ENCODE data around the gene SLN. TPM values are rescaled to one million over a fixed set of nuclear protein-coding genes. Genes with fewer than 3 reads are reported as not detected.

The SLN gene
- total RNA-seq, 1 experiment from 2014 or later = not detected

DNA sequence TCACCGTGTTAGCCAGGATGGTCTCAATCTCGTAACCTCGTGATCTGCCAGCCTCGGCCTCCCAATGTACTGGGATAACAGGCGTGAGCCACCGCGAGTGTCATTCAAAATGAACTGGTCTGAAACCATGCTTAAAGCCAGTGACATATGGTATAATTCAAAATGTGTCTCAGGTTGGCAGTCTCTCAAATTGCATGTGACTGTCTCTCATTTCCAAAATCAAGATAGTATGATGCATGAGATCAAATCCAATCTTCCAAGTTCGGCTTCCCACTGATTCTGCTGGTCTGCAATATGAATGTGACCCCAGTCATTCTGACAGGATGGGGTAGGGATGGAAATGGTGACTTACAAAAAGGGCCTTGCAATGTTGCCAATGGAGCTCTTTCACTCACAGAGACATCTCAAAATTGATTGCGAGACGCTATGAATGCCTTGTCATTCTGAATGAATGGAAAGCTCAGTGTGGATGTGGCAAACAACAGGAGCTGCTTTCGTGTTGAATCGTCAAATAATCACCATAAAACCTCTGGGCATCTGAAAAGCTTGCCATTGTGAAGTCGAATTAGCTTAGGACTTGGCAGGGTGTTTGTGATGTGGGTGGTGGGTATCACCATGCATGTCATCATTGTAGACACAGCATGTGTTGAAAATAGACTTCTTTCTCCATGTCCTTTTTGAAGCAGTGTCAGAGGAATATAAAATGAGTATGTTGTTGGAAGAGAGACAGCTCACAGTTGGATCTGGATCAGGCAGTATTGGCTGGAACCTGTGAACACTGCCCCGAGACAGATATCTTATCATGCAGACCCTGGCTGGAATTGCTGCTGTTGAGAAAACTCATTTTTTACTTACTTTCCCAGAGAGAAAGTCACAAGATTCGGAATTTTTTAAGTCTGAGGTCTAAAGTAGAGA lies 12.2 kb downstream of the SLN start:
- Histone ChIP-seq H3K27ac (ENCODE audit: insufficient read length, low read depth, low read length) (no peak overlapping the region), H2BK15ac (ENCODE audit: low read depth, low read length) (no peak overlapping the region), H3K56ac (ENCODE audit: insufficient read length, low read depth, low read length) (no peak overlapping the region), H2AFZ (ENCODE audit: low read length) (no peak overlapping the region), H4K91ac (ENCODE audit: insufficient read length, low read depth, low read length) (no peak overlapping the region), H3T11ph (ENCODE audit: low read length) (no peak overlapping the region), H3K4me2 (ENCODE audit: insufficient read depth, insufficient read length, low read length) (no peak overlapping the region), H4K20me1 (ENCODE audit: control insufficient read depth, insufficient read depth, insufficient read length) (no peaks in the 10 kb centered on the region), H3K79me1 (ENCODE audit: insufficient read depth, low read depth, low read length, poor library complexity, severe bottlenecking) (no peaks in the 10 kb centered on the region), H2BK20ac (ENCODE audit: low read depth, low read length, poor library complexity, severe bottlenecking) (no peak overlapping the region), H3K79me2 (ENCODE audit: insufficient read depth, low read length) (no peaks in the 10 kb centered on the region), H3K9ac (ENCODE audit: extremely low read depth, insufficient read length, low read length) (no peak overlapping the region), H3K9me3 (ENCODE audit: control insufficient read depth, low read depth, low read length) (no peaks in the 10 kb centered on the region), H4K8ac (replicated peaks; ENCODE audit: insufficient read length, low read depth, low read length) (no peak overlapping the region), H3K23me2 (ENCODE audit: insufficient read length, low read depth, low read length, poor library complexity, severe bottlenecking) (no peaks in the 10 kb centered on the region), H2BK5ac (ENCODE audit: insufficient read length, low read length) (no peak overlapping the region), H3K23ac (ENCODE audit: insufficient read length, low read depth, low read length) (no peak overlapping the region), H2AK5ac (ENCODE audit: insufficient read length, low read length) (no peak overlapping the region), H3K4me1 (ENCODE audit: insufficient read depth, low read length) (no peaks in the 10 kb centered on the region), H3K18ac (ENCODE audit: insufficient read length, low read depth, low read length) (no peak overlapping the region), H2BK12ac (ENCODE audit: insufficient read length, low read depth, low read length) (no peak overlapping the region), H3K14ac (ENCODE audit: insufficient read depth, low read length) (no peak overlapping the region), H2BK120ac (ENCODE audit: low read depth, low read length, poor library complexity, severe bottlenecking) (no peak overlapping the region), H3K27me3 (ENCODE audit: insufficient read depth, low read length) (no peaks in the 10 kb centered on the region), H3K4ac (ENCODE audit: low read depth, low read length) (no peak overlapping the region), H4K5ac (ENCODE audit: insufficient read length, low read depth, low read length) (no peak overlapping the region)
- no peak overlapping the region for H3K4me3 Mint-ChIP-seq
- H3K4me1 Mint-ChIP-seq = peaks cover 18 to 19% of the 10 kb centered on the region in 2 experiments
- peaks cover 3% of the 10 kb centered on the region; the same call in 1 of the 2 replicates for H3K27me3 Mint-ChIP-seq (ENCODE audit: low read depth)
- H3K27ac Mint-ChIP-seq = no peak overlapping the region
- TF ChIP-seq, protein P1, sequence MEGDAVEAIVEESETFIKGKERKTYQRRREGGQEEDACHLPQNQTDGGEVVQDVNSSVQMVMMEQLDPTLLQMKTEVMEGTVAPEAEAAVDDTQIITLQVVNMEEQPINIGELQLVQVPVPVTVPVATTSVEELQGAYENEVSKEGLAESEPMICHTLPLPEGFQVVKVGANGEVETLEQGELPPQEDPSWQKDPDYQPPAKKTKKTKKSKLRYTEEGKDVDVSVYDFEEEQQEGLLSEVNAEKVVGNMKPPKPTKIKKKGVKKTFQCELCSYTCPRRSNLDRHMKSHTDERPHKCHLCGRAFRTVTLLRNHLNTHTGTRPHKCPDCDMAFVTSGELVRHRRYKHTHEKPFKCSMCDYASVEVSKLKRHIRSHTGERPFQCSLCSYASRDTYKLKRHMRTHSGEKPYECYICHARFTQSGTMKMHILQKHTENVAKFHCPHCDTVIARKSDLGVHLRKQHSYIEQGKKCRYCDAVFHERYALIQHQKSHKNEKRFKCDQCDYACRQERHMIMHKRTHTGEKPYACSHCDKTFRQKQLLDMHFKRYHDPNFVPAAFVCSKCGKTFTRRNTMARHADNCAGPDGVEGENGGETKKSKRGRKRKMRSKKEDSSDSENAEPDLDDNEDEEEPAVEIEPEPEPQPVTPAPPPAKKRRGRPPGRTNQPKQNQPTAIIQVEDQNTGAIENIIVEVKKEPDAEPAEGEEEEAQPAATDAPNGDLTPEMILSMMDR (conservative IDR thresholded peaks at IDR 0.05) = no peak
- DNase-seq = no peak
- no CpG with 5 or more reads among the region's 15 CpGs for WGBS (ENCODE audit: extremely low coverage, insufficient read length, low lambda C conversion rate)
- no peaks in the 10 kb centered on the region for H3K9me3 Mint-ChIP-seq
- no peaks in the 10 kb centered on the region for H3K36me3 Mint-ChIP-seq (ENCODE audit: insufficient read depth in 1 of 3, low read depth in 3 of 3)
